IPS-18a (cell line): ENCODE data around the gene NOVA2.

Experiments
- H3K27ac ChIP-seq: one replicate; pipeline ENCODE4 v1.5.1; 2013; ENCODE audit warnings: low read length
- H3K27me3 ChIP-seq: one replicate; pipeline ENCODE4 v1.6.1; 2013; ENCODE audit warnings: mild to moderate bottlenecking, low read length; ENCODE audit not compliant: control insufficient read depth, insufficient read depth
- H3K36me3 ChIP-seq: one replicate; pipeline ENCODE4 v1.6.1; 2013; ENCODE audit warnings: low read depth, low read length; ENCODE audit not compliant: control insufficient read depth
- H3K4me1 ChIP-seq: one replicate; pipeline ENCODE4 v1.6.1; 2013; ENCODE audit warnings: low read depth, low read length; ENCODE audit not compliant: control insufficient read depth
- H3K4me3 ChIP-seq: one replicate; pipeline ENCODE4 v1.5.1; 2013; ENCODE audit warnings: low read length
- H3K9ac ChIP-seq: one replicate; pipeline ENCODE4 v1.6.1; 2013; ENCODE audit warnings: mild to moderate bottlenecking, low read length, moderate library complexity
- H3K9me3 ChIP-seq: one replicate; pipeline ENCODE4 v1.6.1; 2013; ENCODE audit warnings: low read depth, low read length; ENCODE audit not compliant: control insufficient read depth

Gene NOVA2

GRCh38 chr19:45973553-45974338 lies at the start of gene NOVA2:
Gene NOVA2, minus strand, starts transcription at chr19:45973865. Its CDS starts 514 bp downstream, at chr19:45973351.
- Histone ChIP-seq H3K4me1 (peaks cover 2% of the 10 kb centered on the region), H3K27me3 (peaks cover 9% of the 10 kb centered on the region), H3K36me3 (no peaks in the 10 kb centered on the region), H3K27ac (no peak within 1 kb of the TSS), H3K4me3 (peak within 1 kb of the TSS; percentile 47), H3K9ac (no peak within 1 kb of the TSS), H3K9me3 (no peaks in the 10 kb centered on the region)

GRCh38 chr19:46023311-46023779 lies 49.7 kb upstream of the NOVA2 start:
- Histone ChIP-seq H3K9ac (no peak overlapping the region), H3K9me3 (no peaks in the 10 kb centered on the region), H3K27ac (no peak overlapping the region), H3K4me3 (no peak overlapping the region), H3K36me3 (no peaks in the 10 kb centered on the region), H3K4me1 (peaks cover 3% of the 10 kb centered on the region), H3K27me3 (no peaks in the 10 kb centered on the region)

- H3K27me3 ChIP-seq = no peaks in the 10 kb centered on the region
- H3K4me1 ChIP-seq = peaks cover 3% of the 10 kb centered on the region
- no peak within 1 kb of the TSS for H3K4me3 ChIP-seq
- no peaks in the 10 kb centered on the region for H3K36me3 ChIP-seq
- H3K27ac ChIP-seq = no peak within 1 kb of the TSS
- H3K9me3 ChIP-seq = no peaks in the 10 kb centered on the region
- H3K9ac ChIP-seq = no peak within 1 kb of the TSS
Measured at GRCh38 chr19:46022431-46023310, 49.0 kb upstream of the NOVA2 start, which contains the start of gene PGLYRP1. Gene PGLYRP1, minus strand, starts transcription at chr19:46023053. Its CDS starts 32 bp downstream, at chr19:46023021.

GRCh38 chr19:46022061-46022430 lies 48.4 kb upstream of the NOVA2 start:
- Histone ChIP-seq H3K9me3 (no peaks in the 10 kb centered on the region), H3K9ac (no peak overlapping the region), H3K4me3 (no peak overlapping the region), H3K4me1 (peaks cover 3% of the 10 kb centered on the region), H3K36me3 (no peaks in the 10 kb centered on the region), H3K27me3 (no peaks in the 10 kb centered on the region), H3K27ac (no peak overlapping the region)

- Histone ChIP-seq H3K9me3 (no peaks in the 10 kb centered on the region), H3K9ac (no peak overlapping the region), H3K4me3 (no peak overlapping the region), H3K4me1 (peaks cover 3% of the 10 kb centered on the region), H3K27ac (no peak overlapping the region), H3K36me3 (no peaks in the 10 kb centered on the region), H3K27me3 (peaks cover under 1% of the 10 kb centered on the region)
Measured at GRCh38 chr19:46021531-46022041, 47.9 kb upstream of the NOVA2 start.

GRCh38 chr19:46020819-46021125 lies 47.1 kb upstream of the NOVA2 start:
- H3K4me3 ChIP-seq = no peak overlapping the region
- peaks cover 8% of the 10 kb centered on the region for H3K27me3 ChIP-seq
- H3K9ac ChIP-seq = no peak overlapping the region
- no peaks in the 10 kb centered on the region for H3K36me3 ChIP-seq
- peaks cover 4% of the 10 kb centered on the region for H3K4me1 ChIP-seq
- no peaks in the 10 kb centered on the region for H3K9me3 ChIP-seq
- H3K27ac ChIP-seq = no peak overlapping the region

- no peaks in the 10 kb centered on the region for H3K9me3 ChIP-seq
- H3K36me3 ChIP-seq = no peaks in the 10 kb centered on the region
- peaks cover 13% of the 10 kb centered on the region for H3K4me1 ChIP-seq
- no peak overlapping the region for H3K9ac ChIP-seq
- peaks cover 19% of the 10 kb centered on the region for H3K27me3 ChIP-seq
- H3K27ac ChIP-seq = no peak overlapping the region
- H3K4me3 ChIP-seq = no peak overlapping the region
Measured at GRCh38 chr19:46019270-46019669, 45.6 kb upstream of the NOVA2 start.

- H3K36me3 ChIP-seq = no peaks in the 10 kb centered on the region
- no peak overlapping the region for H3K27ac ChIP-seq
- no peak overlapping the region for H3K9ac ChIP-seq
- H3K27me3 ChIP-seq = peaks cover 24% of the 10 kb centered on the region
- H3K4me3 ChIP-seq = no peak overlapping the region
- no peaks in the 10 kb centered on the region for H3K9me3 ChIP-seq
- peaks cover 13% of the 10 kb centered on the region for H3K4me1 ChIP-seq
Measured at GRCh38 chr19:46018729-46019251, 45.1 kb upstream of the NOVA2 start.

- H3K27ac ChIP-seq = no peak overlapping the region
- no peak overlapping the region for H3K9ac ChIP-seq
- H3K4me1 ChIP-seq = peaks cover 13% of the 10 kb centered on the region
- H3K9me3 ChIP-seq = no peaks in the 10 kb centered on the region
- H3K4me3 ChIP-seq = no peak overlapping the region
- no peaks in the 10 kb centered on the region for H3K36me3 ChIP-seq
- H3K27me3 ChIP-seq = peaks cover 31% of the 10 kb centered on the region
Measured at GRCh38 chr19:46017874-46018675, 44.4 kb upstream of the NOVA2 start.

GRCh38 chr19:46017095-46017429 lies 43.4 kb upstream of the NOVA2 start:
- peaks cover 32% of the 10 kb centered on the region for H3K27me3 ChIP-seq
- H3K9ac ChIP-seq = no peak overlapping the region
- H3K36me3 ChIP-seq = no peaks in the 10 kb centered on the region
- peaks cover 10% of the 10 kb centered on the region for H3K4me1 ChIP-seq
- H3K9me3 ChIP-seq = no peaks in the 10 kb centered on the region
- H3K27ac ChIP-seq = no peak overlapping the region
- no peak overlapping the region for H3K4me3 ChIP-seq
